GM18873 (cell line): Measurements from ENCODE around the gene LTA.

Source experiments
- ATAC-seq: cut with Tn5 transposase; IDR thresholded peaks from one replicate; pipeline ENCODE4 v1.9.1; 2021; ENCODE audit warnings: mild to moderate bottlenecking, moderate library complexity, moderate number of reproducible peaks; ENCODE audit not compliant: unreplicated experiment, low FRiP score

Gene LTA

DNA sequence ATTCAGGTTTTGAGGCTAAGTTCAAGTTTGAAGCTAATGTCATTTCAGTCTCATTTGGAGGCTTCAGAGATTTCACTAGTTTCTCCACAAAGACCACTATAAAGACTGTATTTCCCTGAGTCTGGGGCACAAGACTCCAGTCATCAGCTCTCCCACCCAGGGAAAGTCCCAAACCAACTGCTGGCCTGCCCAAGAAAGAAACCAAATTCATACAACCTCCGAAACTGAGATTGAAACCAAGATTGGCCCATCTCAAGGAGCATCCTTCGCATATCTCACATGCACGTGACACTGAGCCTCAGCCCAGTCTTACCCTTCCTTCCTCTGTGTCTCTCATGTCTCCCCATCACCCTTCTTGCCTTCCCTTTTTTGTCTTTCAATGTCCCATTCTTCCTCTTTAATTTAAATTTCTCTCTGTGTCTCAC lies 3.5 kb upstream of the LTA start:
- peak; percentile 76 for ATAC-seq

DNA sequence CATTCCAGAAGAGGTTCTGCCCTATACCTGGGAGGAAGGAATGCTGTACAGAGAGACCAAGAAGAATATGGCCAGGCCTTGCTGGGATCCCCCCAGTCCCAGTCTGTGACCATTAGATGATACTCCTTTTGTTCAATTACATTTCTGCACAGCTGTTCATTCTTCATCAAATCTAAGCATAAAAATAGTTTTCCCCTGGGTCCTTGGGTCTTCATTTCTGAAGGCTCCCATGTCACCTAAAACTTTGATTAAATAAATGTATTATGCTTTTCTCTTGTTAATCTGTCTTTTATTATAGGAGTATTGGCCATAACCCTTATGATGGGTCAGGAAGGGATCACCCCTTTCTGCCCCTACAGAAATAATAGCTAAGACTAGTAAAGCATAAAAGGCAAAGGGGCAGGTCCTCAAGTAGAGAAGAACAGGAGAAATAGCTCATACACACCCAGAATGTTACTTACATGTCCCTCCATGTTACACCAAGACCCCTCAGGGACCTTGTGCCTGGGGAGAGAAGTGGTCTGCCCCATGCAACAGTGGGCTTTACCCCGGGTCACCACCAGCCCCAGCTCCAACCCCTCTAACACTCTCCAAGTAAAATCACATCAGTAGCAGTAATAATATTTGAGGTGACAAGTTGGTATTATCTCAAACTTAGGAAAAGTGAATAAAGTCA lies 2.1 kb upstream of the LTA start:
- ATAC-seq = no peak

DNA sequence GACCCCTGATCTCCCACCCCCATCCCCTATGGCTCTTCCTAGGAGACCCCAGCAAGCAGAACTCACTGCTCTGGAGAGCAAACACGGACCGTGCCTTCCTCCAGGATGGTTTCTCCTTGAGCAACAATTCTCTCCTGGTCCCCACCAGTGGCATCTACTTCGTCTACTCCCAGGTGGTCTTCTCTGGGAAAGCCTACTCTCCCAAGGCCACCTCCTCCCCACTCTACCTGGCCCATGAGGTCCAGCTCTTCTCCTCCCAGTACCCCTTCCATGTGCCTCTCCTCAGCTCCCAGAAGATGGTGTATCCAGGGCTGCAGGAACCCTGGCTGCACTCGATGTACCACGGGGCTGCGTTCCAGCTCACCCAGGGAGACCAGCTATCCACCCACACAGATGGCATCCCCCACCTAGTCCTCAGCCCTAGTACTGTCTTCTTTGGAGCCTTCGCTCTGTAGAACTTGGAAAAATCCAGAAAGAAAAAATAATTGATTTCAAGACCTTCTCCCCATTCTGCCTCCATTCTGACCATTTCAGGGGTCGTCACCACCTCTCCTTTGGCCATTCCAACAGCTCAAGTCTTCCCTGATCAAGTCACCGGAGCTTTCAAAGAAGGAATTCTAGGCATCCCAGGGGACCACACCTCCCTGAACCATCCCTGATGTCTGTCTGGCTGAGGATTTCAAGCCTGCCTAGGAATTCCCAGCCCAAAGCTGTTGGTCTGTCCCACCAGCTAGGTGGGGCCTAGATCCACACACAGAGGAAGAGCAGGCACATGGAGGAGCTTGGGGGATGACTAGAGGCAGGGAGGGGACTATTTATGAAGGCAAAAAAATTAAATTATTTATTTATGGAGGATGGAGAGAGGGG lies 1.4 kb downstream of the LTA start:
- no peak for ATAC-seq

DNA sequence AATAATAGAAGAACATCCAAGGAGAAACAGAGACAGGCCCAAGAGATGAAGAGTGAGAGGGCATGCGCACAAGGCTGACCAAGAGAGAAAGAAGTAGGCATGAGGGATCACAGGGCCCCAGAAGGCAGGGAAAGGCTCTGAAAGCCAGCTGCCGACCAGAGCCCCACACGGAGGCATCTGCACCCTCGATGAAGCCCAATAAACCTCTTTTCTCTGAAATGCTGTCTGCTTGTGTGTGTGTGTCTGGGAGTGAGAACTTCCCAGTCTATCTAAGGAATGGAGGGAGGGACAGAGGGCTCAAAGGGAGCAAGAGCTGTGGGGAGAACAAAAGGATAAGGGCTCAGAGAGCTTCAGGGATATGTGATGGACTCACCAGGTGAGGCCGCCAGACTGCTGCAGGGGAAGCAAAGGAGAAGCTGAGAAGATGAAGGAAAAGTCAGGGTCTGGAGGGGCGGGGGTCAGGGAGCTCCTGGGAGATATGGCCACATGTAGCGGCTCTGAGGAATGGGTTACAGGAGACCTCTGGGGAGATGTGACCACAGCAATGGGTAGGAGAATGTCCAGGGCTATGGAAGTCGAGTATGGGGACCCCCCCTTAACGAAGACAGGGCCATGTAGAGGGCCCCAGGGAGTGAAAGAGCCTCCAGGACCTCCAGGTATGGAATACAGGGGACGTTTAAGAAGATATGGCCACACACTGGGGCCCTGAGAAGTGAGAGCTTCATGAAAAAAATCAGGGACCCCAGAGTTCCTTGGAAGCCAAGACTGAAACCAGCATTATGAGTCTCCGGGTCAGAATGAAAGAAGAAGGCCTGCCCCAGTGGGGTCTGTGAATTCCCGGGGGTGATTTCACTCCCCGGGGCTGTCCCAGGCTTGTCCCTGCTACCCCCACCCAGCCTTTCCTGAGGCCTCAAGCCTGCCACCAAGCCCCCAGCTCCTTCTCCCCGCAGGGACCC lies 2.3 kb downstream of the LTA start:
- no peak for ATAC-seq

DNA sequence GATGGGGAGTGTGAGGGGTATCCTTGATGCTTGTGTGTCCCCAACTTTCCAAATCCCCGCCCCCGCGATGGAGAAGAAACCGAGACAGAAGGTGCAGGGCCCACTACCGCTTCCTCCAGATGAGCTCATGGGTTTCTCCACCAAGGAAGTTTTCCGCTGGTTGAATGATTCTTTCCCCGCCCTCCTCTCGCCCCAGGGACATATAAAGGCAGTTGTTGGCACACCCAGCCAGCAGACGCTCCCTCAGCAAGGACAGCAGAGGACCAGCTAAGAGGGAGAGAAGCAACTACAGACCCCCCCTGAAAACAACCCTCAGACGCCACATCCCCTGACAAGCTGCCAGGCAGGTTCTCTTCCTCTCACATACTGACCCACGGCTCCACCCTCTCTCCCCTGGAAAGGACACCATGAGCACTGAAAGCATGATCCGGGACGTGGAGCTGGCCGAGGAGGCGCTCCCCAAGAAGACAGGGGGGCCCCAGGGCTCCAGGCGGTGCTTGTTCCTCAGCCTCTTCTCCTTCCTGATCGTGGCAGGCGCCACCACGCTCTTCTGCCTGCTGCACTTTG lies 3.3 kb downstream of the LTA start, which contains the start of gene TNF:
TNF (plus strand) TSS at position 231 of the 567 bp plus-strand sequence; CDS start at position 408, 177 bp downstream.
- no peak for ATAC-seq

DNA sequence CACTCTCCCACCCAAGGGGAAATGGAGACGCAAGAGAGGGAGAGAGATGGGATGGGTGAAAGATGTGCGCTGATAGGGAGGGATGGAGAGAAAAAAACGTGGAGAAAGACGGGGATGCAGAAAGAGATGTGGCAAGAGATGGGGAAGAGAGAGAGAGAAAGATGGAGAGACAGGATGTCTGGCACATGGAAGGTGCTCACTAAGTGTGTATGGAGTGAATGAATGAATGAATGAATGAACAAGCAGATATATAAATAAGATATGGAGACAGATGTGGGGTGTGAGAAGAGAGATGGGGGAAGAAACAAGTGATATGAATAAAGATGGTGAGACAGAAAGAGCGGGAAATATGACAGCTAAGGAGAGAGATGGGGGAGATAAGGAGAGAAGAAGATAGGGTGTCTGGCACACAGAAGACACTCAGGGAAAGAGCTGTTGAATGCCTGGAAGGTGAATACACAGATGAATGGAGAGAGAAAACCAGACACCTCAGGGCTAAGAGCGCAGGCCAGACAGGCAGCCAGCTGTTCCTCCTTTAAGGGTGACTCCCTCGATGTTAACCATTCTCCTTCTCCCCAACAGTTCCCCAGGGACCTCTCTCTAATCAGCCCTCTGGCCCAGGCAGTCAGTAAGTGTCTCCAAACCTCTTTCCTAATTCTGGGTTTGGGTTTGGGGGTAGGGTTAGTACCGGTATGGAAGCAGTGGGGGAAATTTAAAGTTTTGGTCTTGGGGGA lies 4.0 kb downstream of the LTA start:
- ATAC-seq = no peak

DNA sequence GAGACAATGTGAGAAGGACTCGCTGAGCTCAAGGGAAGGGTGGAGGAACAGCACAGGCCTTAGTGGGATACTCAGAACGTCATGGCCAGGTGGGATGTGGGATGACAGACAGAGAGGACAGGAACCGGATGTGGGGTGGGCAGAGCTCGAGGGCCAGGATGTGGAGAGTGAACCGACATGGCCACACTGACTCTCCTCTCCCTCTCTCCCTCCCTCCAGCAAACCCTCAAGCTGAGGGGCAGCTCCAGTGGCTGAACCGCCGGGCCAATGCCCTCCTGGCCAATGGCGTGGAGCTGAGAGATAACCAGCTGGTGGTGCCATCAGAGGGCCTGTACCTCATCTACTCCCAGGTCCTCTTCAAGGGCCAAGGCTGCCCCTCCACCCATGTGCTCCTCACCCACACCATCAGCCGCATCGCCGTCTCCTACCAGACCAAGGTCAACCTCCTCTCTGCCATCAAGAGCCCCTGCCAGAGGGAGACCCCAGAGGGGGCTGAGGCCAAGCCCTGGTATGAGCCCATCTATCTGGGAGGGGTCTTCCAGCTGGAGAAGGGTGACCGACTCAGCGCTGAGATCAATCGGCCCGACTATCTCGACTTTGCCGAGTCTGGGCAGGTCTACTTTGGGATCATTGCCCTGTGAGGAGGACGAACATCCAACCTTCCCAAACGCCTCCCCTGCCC lies 4.9 kb downstream of the LTA start:
- ATAC-seq = no peak

DNA sequence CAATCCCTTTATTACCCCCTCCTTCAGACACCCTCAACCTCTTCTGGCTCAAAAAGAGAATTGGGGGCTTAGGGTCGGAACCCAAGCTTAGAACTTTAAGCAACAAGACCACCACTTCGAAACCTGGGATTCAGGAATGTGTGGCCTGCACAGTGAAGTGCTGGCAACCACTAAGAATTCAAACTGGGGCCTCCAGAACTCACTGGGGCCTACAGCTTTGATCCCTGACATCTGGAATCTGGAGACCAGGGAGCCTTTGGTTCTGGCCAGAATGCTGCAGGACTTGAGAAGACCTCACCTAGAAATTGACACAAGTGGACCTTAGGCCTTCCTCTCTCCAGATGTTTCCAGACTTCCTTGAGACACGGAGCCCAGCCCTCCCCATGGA lies 5.5 kb downstream of the LTA start:
- ATAC-seq = no peak

DNA sequence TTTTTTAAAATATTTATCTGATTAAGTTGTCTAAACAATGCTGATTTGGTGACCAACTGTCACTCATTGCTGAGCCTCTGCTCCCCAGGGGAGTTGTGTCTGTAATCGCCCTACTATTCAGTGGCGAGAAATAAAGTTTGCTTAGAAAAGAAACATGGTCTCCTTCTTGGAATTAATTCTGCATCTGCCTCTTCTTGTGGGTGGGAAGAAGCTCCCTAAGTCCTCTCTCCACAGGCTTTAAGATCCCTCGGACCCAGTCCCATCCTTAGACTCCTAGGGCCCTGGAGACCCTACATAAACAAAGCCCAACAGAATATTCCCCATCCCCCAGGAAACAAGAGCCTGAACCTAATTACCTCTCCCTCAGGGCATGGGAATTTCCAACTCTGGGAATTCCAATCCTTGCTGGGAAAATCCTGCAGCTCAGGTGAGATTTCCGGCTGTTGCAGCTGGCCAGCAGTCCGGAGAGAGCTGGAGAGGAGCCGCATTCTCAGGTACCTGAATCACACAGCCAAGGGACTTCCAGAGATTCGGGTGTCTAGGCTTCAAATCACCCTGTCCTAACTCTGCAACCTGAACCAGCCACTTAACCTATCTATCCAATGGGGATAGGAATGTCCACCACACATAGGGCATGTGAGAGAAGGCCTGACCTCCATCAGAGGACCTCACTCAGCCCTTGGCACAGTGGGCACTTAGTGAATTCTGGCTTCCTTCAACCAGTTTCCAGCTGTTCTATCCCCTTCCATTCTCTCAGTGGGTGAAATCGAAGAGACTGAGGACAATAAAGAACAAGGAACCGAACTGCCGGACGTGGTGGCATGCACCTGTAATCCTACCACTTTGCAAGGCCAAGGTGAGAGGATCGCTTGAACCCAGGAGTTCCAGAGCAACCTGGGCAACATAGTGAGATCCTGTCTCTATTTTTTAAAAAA lies 6.4 kb downstream of the LTA start:
- ATAC-seq = no peak

DNA sequence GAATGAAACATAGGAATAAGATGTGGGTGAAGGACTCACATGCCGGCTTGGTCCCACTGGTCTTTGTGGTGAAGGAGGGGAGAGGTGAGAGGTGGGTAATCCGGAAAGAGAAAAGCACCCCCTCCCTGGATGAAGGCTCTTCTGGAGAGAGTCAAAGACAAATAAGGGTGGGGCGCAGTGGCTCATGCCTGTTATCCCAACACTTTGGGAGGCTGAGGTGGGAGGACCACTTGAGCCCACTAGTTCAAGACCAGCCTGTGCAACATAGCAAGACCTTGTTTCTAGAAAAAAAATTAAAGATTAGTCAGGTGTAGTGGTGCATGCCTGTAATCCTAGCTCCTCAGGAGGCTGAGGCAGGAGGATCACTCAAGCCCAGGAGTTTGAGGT lies 7.0 kb downstream of the LTA start:
- ATAC-seq = no peak

DNA sequence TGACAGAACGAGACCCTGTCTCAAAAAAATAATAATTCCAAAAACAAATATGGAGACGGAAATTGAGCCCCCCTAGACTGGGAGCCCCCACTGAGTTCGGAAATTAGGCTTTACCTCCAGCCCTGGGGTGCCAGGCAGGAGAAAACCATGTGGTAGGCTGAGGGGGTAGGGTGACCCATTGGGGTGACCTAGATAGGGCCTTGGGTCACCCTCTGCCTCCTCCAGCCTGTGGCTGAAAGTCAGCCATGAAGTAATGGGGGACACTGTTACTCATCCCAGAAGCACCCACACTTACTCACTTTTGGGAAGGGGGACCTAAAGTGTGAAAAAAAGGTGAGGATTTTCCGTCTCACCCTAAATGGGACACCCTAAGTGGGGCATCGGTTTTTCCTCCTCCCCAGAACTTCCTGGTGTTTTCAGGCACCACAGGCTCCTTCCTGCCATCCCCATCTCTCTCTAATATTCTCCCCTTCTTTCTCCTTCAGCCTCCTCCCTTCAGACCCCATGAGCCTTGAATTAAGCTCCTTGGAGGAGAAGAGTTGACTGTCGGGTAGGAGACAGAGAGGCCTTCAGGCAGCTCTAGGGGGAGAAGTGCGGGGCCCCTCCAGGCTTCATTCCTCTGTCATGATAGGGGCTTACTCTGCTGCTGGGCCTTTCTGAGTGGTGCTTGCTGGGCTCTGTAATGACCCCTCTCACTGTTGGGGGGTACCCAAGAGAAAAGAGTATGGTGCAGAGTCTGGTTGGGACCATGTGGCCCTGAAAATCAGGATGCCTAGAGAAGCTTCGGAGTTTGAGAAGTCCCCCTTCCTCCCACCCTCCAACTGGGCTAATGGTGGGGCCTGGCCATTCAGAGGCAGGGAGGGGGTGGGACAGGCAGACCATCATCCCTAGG lies 7.7 kb downstream of the LTA start:
- ATAC-seq = no peak

DNA sequence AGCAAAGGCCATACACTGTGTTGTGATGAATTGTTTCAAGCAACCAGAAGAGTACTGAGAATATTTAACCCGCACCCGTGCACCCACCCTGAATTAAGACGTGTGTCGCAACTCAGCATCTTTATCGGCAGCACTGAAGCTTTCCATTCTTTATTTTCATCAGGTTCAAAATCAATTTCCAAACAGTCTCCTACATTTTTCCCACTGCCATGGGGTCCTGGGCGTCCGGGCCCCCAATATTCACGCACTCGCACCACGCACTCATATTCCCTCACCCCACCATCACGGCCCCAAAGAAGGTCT lies 8.3 kb downstream of the LTA start:
- no peak for ATAC-seq

DNA sequence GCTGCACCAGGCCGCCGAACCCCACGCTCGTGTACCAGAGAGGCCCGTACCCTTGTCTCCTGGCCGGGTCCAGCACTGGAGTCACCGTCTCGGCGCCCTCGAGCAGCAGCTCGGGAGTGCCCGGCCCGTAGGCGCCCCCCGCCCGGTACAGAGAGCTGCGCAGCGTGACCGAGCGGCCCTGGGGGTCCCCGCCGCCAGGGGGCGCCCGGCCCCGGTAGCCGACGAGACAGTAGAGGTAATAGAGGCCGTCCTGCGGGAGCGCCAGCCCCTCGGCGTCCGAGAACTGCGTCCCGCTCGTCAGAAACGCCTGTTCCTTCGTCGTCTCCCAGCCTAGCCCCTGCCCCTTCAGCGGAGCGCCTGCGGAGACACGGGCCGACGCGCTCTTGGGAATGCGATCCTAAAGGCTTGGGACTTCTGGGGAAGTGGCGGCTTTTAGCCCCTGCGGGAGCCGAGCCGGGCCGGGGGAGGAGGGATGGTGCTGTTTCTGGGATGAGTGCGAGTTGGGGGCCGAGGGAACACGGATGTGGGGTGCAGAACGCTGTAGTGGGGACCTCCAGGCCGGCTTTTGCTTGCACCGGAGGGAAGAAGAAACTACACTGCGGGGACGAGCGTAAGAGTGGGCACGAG lies 8.8 kb downstream of the LTA start:
- no peak for ATAC-seq

DNA sequence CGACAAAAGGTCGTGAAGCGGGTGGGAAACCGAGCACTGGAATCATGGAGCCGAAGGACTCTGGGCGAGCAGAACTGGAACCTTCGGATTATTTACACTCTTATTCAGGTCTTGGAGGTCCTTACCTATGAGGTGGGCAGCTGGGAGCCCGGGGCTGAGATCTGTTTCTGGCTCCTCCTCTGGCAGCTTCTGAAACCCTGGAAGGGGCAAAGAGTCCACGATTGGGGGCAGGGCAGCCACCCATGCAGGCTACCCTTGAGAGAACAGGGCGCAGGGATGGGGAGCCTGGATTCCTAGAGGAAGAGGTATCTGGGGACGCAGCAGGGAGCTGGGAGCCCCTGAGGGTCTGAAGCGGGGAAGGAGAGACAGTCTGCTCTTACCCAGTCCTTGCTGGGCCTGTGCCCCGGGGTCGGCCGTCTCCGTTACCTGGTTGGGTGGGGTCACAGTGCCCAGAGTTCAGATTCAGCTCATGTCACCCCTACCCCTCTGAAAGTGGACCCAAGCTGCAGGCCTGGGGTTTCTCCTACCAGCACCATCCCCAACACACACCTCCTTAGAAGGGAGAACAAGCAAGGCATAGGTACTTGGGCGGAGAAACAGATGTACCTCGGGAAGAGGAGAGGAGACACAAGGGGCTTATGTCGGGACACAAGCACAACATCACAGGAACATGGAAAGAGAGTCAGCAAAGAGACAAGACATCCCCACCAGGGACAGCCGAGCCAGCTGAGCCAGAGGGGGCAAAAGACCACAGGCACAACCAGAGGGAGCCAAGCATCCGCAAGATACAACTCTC lies 9.5 kb downstream of the LTA start:
- ATAC-seq = no peak

DNA sequence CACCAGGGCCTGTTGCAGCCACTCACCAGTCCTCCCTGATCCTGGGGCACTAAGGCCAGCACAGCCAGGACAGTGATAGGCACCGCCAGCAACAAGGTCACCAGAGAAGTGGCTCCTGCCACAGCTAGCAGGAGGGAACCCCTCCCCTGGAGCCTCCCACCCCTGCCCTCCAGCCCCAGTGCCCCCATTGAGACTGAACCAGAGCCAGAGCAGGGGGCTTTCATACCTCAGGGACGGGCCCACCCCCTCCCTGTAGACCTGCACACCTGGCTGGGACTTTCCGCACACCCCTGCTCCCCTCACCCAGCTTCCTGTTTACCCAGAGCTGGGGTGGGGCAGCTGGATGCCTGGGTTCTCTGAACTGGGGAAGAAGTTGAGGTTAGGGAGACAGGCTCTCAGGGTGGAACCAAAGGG lies 10.1 kb downstream of the LTA start, which contains the start of gene LTB:
LTB (minus strand) TSS at position 195 of the 414 bp plus-strand sequence; CDS start at position 188, 7 bp downstream.
- ATAC-seq = no peak

DNA sequence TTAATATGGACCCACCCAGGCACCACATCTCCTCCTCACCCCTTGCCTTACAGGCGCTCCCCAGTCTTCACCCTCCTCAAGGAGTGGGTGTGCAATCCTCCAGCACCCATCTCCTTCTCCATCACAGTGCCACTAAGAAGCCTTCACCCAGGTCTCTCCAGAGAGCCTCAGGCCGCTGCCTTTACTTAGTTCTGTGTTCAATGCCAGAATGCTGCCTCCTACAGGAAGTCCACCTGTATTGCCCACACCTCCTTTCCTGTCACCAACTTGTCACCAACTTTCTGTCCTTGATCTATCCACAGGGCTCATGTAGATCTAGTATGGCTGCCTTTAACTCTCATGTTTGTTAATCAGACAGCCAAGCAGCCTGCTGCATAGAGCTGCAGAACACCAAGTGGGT lies 13.4 kb downstream of the LTA start:
- ATAC-seq = no peak
